GM10847 (cell line): ENCODE measurements around the gene PRKCH.

Source experiments
- POLR2A ChIP-seq: IDR thresholded peaks from 2 replicates; pipeline ENCODE4 v1.6.1; 2011; ENCODE audit not compliant: insufficient read length; ENCODE audit errors: extremely low read depth

The PRKCH gene

DNA sequence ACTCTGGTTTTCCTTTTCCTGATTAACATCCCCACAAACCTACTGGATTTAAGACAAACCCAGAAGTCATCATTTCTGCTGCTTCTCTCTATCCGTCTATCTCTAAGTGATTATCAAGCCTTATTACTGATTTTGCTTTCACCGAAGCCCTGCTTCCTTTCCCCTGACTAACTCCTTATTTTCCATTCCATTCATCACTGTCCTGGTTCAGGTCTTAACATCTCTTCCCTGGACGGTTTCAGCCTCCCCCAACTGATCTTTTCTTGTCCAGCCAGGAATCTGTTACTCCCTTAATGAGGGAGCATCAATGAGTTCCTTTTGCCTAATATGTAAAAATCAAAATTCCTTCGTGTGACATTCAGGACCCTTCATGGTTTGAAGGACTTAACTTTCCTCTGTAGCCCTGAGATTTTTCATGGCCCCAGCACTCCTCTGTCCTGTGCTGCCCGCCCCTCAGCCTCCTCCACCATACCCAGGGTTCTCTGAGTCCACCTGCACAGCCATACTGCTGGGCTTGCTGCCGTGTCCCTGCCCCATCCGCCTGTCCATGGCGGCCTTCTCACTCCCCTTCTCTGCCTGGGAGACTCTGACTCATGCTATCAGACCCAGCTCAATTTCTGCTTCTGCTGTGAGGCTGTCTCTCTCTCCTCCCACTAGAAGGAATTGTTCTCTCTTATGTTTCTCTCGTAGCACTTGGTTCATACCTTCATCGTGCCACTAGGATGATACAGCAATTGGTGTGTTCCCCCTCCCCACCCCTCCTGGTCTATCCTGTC is 206.1 kb downstream of the PRKCH start:
- TF ChIP-seq POLR2A = no peak

DNA sequence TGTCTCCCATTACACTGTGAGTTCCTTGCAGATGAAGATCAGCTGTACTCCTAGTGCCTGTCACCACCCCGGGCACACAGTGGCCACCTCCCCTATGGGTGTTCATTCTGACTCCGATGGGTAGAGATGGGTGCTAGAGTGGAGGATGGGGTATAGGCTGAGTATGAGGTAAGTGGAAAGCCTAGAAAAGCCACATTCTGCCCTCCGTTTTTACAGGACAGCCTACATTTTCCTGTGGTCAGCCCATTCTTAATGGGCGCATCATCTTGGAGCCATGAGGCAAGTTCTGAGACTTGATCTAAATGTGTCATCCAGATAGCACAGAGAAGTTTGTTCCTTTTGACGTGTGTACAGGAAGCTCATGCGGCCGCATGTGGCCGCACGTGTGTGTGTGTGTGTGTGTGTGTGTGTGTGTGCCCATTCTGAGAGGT is 207.2 kb downstream of the PRKCH start:
- no peak for TF ChIP-seq POLR2A

DNA sequence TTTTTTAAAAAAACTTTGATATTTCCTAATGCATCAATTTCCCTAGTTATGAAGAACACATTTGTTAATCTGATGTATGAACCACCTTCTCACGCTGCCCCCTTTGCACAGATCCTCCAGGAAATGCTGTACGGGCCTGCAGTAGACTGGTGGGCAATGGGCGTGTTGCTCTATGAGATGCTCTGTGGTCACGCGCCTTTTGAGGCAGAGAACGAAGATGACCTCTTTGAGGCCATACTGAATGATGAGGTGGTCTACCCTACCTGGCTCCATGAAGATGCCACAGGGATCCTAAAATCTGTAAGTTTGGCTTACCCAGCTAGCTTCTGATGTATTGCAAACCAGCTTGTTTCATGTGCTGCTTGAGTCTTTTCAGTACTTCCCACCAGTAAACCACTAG is 208.9 kb downstream of the PRKCH start:
- TF ChIP-seq POLR2A = no peak

DNA sequence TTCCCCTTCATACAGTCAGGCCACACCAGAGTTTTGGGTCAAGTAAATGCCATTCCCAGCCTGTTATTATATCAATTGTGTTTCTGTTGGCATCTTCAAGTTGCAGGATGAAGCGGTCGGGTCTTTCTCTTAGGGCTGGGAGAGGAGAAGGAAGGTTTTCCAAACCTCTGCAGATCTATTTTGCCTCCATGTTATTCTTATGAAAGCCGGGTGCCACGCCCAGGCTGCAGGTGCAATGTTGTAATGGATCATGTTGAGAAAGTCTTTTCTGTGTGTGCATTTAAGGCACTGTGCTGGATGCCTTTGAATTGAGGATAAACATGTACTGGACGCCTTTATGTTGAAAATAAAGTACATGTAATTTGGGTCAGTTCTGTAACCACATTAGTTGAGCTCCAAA is 209.5 kb downstream of the PRKCH start:
- no peak for TF ChIP-seq POLR2A

DNA sequence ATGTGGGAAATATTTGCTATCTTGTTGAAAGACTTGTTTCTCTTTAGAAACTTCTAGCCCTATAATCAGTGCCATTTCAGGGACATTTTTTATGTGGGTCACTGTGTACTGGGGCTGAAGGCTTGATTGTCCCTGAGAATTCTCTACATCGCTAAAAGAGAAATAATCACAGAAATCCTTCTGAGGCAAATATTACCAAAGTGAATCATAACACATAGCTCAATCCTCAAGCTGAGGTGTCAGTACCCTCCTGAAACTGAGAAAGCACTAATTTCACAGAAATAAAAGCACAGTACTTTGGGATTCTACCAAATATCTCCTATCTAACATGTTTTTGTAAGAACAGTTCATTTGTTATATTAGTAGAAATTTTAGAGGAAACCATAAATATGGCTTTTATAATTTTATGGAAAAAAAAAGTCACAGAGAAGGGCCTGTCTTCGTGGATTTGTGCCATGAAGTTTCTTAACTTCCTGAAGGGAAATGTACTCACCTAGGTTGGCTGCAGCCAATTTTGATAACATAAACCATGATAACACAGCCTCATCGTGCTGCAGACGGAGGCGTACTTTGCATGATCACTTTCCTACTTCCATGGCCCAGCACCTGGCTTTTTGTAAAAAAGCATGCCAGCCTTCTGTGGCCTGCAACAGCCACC is 210.2 kb downstream of the PRKCH start:
- TF ChIP-seq POLR2A = no peak

DNA sequence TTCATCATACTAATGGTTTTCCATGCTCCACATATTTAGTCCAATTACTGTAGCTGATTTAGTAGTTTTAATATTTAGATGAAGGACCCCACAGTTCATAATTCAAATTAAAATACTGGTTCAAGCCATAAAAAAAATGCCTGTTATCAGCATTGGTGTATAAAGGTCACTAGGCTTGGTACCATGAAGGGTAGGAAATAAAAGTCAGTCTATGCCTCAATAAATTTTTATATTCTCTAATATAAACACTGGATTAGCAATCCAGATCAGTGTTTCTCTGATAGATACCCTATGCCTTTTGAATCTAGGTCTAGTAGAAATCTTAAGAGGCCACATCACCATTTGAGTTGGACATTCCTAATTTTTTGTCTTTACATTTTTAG is 210.7 kb downstream of the PRKCH start:
- no peak for TF ChIP-seq POLR2A

DNA sequence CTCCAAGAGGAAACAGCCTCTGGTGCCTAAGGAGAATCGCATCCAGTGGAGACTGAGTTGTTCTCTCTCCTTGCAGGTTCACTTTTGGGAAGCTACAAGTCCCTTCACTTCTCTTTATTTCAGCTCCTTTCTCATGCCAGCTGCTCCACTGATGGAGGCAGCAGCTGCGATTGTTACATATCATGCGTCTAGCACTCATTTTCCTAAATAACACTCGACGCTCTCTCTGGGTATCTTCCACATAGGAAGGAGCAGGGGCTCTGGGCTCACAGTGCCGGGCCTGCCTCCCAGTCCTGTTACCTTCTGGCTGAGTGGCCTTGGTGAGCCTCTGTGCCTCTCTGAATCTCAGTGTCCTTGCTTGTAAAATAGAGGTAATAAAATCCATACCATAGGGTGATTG is 211.4 kb downstream of the PRKCH start:
- no peak for TF ChIP-seq POLR2A

DNA sequence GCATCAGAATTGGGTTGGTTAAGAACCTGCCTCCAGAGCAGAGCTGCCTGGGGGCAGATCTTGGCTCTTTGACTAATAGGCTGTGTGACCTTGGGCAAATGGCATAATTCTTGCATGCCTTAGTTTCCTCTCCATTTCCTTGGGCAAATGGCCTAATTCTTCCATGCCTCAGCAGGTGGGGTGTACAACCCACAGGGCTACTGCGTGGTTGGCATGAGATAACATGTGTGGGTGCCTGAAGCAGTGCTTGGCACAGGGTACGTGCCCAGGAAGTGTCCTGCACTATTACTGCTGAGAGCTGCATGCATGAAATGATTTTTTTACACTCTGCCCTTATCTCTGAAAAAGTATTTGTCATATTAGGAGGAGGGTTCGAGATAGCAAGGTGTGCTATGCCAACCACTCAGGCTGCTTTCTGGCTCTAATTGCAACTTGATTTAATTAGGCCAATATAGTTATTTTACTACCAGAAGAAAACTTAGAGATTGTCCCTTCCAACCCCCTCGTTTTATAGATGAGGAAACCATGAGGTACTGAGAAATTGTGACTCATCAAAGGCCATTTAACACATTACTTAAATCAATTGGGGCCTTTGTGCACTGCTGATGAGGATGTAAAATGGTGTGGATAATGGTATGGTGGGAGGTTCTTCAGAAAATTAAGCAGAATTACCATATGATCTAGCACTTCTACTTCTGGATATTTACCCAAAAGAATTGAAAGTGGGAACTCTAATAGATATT is 212.3 kb downstream of the PRKCH start:
- TF ChIP-seq POLR2A = no peak

DNA sequence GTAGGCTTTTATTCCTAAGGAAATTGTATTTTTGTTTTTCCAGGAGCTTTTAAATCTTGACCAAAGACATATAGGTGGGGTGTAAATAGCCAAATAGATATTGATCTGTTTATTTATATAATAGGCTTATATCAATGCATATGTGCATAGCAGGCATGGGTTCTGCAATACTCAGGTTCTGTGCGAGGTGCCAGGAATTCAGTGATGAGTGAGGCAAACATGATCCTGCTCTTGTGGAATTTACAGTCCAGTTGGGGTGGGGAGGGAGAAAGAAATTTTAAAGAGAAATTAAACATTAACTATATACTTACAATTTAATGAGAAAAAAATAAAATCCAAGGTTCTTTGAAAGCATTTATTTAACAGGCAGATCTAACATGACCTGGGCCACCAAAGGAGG is 213.7 kb downstream of the PRKCH start:
- no peak for TF ChIP-seq POLR2A

DNA sequence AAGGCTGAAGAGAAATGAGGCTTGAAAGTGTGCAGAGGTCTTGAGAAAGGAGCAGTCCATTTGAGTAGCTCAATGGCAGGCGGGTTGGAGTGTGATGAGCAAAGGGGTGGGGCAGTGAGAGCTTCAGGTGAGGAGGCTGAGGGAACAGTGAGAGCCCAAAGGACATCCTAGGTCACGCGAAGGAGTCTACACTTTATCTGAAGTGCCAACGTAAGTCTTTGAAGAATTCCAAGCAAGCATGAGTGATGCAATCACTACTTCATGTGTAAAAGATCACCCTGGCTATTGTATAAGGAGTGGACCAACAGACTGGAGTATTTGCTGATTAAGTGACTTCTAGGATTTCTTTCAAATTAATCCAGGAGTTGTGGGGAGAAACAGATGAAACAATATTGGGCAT is 214.1 kb downstream of the PRKCH start:
- TF ChIP-seq POLR2A = no peak

DNA sequence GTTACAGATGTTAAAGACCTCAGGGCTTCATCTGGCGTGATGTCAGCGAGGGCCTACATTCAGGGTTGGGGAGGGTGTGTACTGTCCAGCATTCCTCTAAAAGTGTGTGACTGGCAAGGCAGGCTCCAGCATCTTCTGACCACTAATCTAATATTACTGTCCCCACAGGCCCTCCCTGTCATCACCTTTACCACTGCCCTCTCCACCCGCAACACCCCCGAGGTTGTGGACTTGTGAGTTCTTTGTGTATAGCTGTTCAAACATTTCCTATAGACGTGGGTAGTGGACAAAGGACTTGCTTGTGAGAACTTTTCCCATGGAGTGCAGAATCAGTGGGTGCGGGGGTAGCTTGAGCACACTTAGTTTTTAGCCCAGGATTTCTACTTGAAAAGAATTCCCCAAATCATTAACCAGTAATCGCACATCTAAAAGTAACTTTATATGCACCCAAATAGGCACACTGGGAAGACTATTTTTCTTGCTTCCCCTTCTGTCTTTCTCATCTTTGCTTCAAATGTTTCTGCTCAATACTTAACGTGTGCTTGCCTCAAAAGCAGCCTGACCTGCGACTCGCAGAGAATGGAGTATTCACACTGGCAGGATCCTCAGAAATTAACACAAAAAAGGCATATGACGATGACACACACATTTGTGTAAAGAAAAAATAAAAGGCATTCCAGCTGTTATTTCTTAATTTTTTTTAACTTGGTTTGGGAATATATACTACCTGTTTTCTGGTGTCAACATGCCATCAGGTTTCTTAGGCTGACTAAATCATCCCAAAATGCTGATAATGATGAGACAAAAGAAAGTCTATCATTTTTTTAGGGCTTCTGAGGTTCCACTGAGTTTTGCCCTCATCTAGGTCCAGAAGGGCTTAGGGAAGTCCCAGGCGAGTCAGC is 215.5 kb downstream of the PRKCH start:
- TF ChIP-seq POLR2A = no peak

DNA sequence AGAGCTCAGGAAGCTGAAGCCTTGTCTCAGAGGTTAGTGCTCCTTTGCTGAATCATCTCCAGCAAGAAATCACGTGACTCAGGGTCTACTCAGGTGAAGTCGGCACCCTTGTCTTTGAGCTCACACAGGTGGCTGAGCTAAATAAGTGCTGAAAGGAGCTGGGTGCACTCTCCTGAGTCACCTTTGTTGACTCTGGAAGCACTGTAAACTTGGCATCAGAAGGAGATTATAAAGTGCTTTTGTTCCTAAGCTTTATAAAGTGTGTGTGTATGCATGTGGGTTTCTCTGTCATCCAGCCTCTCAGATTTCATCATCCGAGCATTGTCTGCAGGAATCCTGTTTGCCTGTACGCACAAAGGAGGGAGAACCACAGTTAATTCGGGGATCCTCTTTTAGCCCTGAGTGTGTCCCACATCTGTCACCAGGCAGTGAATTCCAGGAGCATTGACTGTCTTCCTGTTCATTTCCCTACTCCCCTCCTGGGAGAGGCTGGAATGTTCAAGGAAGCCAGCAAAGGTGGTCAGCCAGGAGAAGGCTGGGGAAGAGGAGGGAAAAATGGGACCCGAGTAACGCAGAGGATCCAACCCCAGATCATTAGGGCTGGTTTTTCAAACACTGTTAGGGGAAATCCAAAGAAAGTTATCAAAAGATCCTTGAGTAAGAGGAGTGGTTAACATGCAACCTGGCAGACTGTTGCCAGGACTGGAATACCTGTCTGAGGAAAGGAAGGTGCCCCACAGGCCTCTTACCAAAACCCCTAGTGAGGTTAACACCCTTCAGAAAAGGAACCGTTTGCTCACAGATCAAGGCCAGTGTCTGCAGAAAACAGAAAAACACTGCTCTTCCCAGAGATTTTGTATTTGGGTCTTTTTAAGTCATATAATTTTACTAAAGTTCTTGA is 216.4 kb downstream of the PRKCH start:
- no peak for TF ChIP-seq POLR2A

DNA sequence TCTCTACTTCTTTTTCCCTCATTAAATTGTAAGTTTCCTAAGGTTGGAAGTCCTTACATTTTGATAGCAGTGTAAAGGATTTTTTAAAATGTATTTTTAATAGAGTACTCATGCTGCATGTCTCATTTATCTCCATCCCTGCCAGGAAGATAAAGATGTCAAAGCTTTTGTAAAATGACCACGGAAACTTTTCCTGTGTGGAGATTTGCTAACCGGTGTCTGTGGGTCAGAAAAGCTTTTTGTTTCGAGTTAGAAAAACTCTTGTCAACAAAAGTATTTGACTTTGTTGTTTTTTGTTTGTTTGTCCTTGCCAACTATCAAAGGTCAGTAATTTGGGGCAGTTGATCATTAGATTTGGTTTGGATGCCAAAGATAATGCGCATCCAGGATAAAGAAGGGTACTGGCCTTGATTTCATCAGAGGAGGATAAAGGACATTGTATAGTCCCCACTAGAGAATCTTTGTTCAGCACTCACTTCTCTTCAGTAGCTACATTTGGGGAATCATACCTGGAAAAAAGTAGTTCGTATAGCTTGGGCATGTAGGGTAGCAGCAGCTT is 217.2 kb downstream of the PRKCH start:
- no peak for TF ChIP-seq POLR2A

DNA sequence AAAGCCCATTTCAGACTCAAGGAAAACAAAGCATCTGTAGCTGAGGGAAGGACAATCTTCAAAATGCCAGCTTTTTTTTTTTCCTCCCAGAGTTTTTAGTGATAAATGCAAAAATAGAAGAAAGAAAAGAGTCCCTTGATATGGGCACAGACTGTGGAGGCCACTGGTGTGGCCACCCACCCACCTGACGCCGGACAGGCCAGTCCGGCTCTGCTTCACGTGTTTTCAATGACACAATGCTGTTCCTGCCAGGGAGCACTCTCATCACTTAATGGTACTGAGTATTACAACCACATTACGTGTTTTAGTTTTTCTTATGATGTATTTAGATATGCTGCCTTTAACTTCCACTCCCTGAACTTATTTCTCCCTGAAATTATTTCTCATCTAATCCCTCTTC is 218.3 kb downstream of the PRKCH start:
- TF ChIP-seq POLR2A = no peak
